ENCODE results near the gene OR5A1. TPM values are rescaled to one million over a fixed set of nuclear protein-coding genes. Genes with fewer than 3 reads are reported as not detected.
"Not testable (repeated sequence)": the region's sequence is repeated elsewhere in the genome, so short reads cannot be mapped to it uniquely, and the experiment has no call there.

Gene OR5A1
- total RNA-seq (2014; rRNA removed; shearing (Covaris generic)) = not detected in 2 replicates
- not detected in 2 replicates for polyA plus RNA-seq (2014; cell fraction: nucleus; rRNA removed)

GRCh38 chr11:59436169-59436568, at the start of gene OR5A1:
Gene OR5A1, plus strand, starts transcription at chr11:59436469. Its CDS starts 6,700 bp downstream, at chr11:59443169.
- DNase-seq (ENCODE audit: extremely low read depth, low read depth) = no peak

GRCh38 chr11:59394186-59394585, 42.1 kb upstream of the OR5A1 start:
- no peak for DNase-seq (ENCODE audit: extremely low read depth, low read depth)

GRCh38 chr11:59400461-59401261, 35.6 kb upstream of the OR5A1 start:
- DNase-seq (ENCODE audit: extremely low read depth, low read depth) = no peak

GRCh38 chr11:59401262-59401552, 35.1 kb upstream of the OR5A1 start:
- DNase-seq (ENCODE audit: extremely low read depth, low read depth) = no peak

- DNase-seq (ENCODE audit: extremely low read depth, low read depth) = no peak
Measured at GRCh38 chr11:59403546-59403945, 32.7 kb upstream of the OR5A1 start.

- DNase-seq (ENCODE audit: extremely low read depth, low read depth) = no peak
Measured at GRCh38 chr11:59413646-59414045, 22.6 kb upstream of the OR5A1 start.

GRCh38 chr11:59415111-59415510, 21.2 kb upstream of the OR5A1 start:
- DNase-seq (ENCODE audit: extremely low read depth, low read depth) = no peak

- DNase-seq (ENCODE audit: extremely low read depth, low read depth) = no peak
Measured at GRCh38 chr11:59416613-59417012, 19.7 kb upstream of the OR5A1 start.

- no peak for DNase-seq (ENCODE audit: extremely low read depth, low read depth)
Measured at GRCh38 chr11:59417023-59417422, 19.2 kb upstream of the OR5A1 start.

- DNase-seq (ENCODE audit: extremely low read depth, low read depth) = no peak
Measured at GRCh38 chr11:59418156-59418555, 18.1 kb upstream of the OR5A1 start.

- DNase-seq (ENCODE audit: extremely low read depth, low read depth) = no peak
Measured at GRCh38 chr11:59423835-59424234, 12.4 kb upstream of the OR5A1 start.

GRCh38 chr11:59425131-59425530, 11.1 kb upstream of the OR5A1 start:
- no peak for DNase-seq (ENCODE audit: extremely low read depth, low read depth)

GRCh38 chr11:59426361-59427067, 9.8 kb upstream of the OR5A1 start, which contains the start of gene OR5A2:
Gene OR5A2, minus strand, starts transcription at chr11:59426413. Its CDS starts 3,460 bp downstream, at chr11:59422953.
- no peak for DNase-seq (ENCODE audit: extremely low read depth, low read depth)

- DNase-seq (ENCODE audit: extremely low read depth, low read depth) = no peak
Measured at GRCh38 chr11:59427068-59427382, 9.2 kb upstream of the OR5A1 start.

GRCh38 chr11:59429924-59430516, 6.2 kb upstream of the OR5A1 start:
- peak; percentile 63 for DNase-seq (ENCODE audit: extremely low read depth, low read depth)

GRCh38 chr11:59437770-59438169, 1.5 kb downstream of the OR5A1 start:
- DNase-seq (ENCODE audit: extremely low read depth, low read depth) = no peak

GRCh38 chr11:59445624-59446023, 9.4 kb downstream of the OR5A1 start:
- not testable (repeated sequence) for DNase-seq (ENCODE audit: extremely low read depth, low read depth)

GRCh38 chr11:59448484-59448883, 12.2 kb downstream of the OR5A1 start:
- no peak for DNase-seq (ENCODE audit: extremely low read depth, low read depth)

- no peak for DNase-seq (ENCODE audit: extremely low read depth, low read depth)
Measured at GRCh38 chr11:59456661-59457060, 20.4 kb downstream of the OR5A1 start, which contains the start of gene OR4D6. Gene OR4D6, plus strand, starts transcription at chr11:59456961. Its CDS starts 0 bp downstream, at chr11:59456961.

GRCh38 chr11:59459916-59460315, 23.6 kb downstream of the OR5A1 start:
- DNase-seq (ENCODE audit: extremely low read depth, low read depth) = no peak

- no peak for DNase-seq (ENCODE audit: extremely low read depth, low read depth)
Measured at GRCh38 chr11:59463190-59463641, 26.9 kb downstream of the OR5A1 start.

- no peak for DNase-seq (ENCODE audit: extremely low read depth, low read depth)
Measured at GRCh38 chr11:59473015-59473414, 36.7 kb downstream of the OR5A1 start, which contains the start of gene OR4D10. Gene OR4D10, plus strand, starts transcription at chr11:59473315. Its CDS starts 4,115 bp downstream, at chr11:59477430.
